ENCODE measurements around the gene CMSS1. TPM values are rescaled to one million over a fixed set of nuclear protein-coding genes. Genes with fewer than 3 reads are reported as not detected.
A peak's percentile ranks its signal among the peaks of the same experiment; 100 is the strongest.

The CMSS1 gene
- total and polyA plus RNA-seq, 2 of the 13 experiments (the other 11 are each of a cell fraction or from before 2014, with no cell fraction given): 6.4 to 48.7 TPM

DNA sequence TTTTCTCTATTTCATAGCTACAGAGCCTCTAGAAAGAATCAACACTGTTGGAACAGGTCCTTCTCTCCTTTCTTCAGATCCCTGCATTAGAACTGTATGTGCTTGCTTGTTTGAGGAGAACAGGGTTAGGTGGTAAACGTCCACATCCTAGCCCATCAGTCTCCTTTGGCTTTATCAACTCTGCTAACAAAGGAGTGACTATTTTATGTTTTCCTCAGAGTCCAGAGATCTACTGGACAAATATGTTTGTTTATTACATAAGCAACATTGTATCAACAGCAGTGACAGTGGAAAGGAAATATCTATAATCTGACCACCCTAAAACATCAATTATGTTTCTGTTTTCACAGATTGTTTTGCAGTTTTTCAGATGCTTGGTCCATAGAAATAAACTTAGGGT, 39.6 kb downstream of the CMSS1 start (continued):
- TF ChIP-seq, protein P1, sequence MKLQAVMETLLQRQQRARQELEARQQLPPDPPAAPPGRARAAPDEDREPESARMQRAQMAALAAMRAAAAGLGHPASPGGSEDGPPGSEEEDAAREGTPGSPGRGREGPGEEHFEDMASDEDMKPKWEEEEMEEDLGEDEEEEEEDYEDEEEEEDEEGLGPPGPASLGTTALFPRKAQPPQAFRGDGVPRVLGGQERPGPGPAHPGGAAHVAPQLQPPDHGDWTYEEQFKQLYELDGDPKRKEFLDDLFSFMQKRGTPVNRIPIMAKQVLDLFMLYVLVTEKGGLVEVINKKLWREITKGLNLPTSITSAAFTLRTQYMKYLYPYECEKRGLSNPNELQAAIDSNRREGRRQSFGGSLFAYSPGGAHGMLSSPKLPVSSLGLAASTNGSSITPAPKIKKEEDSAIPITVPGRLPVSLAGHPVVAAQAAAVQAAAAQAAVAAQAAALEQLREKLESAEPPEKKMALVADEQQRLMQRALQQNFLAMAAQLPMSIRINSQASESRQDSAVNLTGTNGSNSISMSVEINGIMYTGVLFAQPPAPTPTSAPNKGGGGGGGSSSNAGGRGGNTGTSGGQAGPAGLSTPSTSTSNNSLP (IDR thresholded peaks at IDR 0.05; ENCODE audit: low read depth, low read length): peak; percentile 77; the same call in 1 of the 2 replicates
- TF ChIP-seq REST (IDR thresholded peaks at IDR 0.05; ENCODE audit: borderline replicate concordance in 1 of 2, low read depth in 1 of 2, low read length in 2 of 2): no peak
- TF ChIP-seq RXRA (CRISPR knock-in tag; IDR thresholded peaks at IDR 0.05): no peak
- TF ChIP-seq ZNF572 (CRISPR knock-in tag; IDR thresholded peaks at IDR 0.05): no peak
- TF ChIP-seq DNMT1 (CRISPR knock-in tag; IDR thresholded peaks at IDR 0.05): no peak
- no peak for TF ChIP-seq TBP (CRISPR knock-in tag; IDR thresholded peaks at IDR 0.05)
- TF ChIP-seq ZNF616 (CRISPR knock-in tag; IDR thresholded peaks at IDR 0.05; ENCODE audit: low read depth): no peak
- TF ChIP-seq ZNF792 (CRISPR knock-in tag; IDR thresholded peaks at IDR 0.05): peak; percentile 82; the same call in 1 of the 2 replicates
- TF ChIP-seq ZNF580 (CRISPR knock-in tag; IDR thresholded peaks at IDR 0.05; ENCODE audit: borderline replicate concordance, low read depth): no peak
- no peak for TF ChIP-seq POGK (CRISPR knock-in tag; conservative IDR thresholded peaks at IDR 0.05)
- TF ChIP-seq GATAD2A (CRISPR knock-in tag; IDR thresholded peaks at IDR 0.05): peak; percentile 96
- no peak for TF ChIP-seq ZNF766 (CRISPR knock-in tag; IDR thresholded peaks at IDR 0.05; ENCODE audit: borderline replicate concordance)
- no peak for TF ChIP-seq HNF1B (CRISPR knock-in tag; IDR thresholded peaks at IDR 0.05)
- TF ChIP-seq ZNF615 (CRISPR knock-in tag; IDR thresholded peaks at IDR 0.05; ENCODE audit: borderline replicate concordance): no peak
- no peak for TF ChIP-seq ZNF30 (CRISPR knock-in tag; IDR thresholded peaks at IDR 0.05)
- no peak for TF ChIP-seq IKZF1 (IDR thresholded peaks at IDR 0.05)
- no peak for TF ChIP-seq ZNF713 (CRISPR knock-in tag; IDR thresholded peaks at IDR 0.05)
- no peak for TF ChIP-seq MBNL3 (CRISPR knock-in tag; conservative IDR thresholded peaks at IDR 0.05)
- TF ChIP-seq ZNF264 (CRISPR knock-in tag; IDR thresholded peaks at IDR 0.05): peak; percentile 72; the same call in 1 of the 2 replicates
- TF ChIP-seq, protein P2, sequence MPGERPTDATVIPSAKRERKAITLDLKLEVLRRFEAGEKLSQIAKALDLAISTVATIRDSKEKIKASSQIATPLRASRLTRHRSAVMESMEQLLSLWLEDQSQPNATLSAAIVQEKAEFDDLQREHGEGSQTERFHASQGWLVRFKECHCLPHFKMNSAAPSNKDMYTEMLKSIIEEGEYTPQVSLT (CRISPR knock-in tag; IDR thresholded peaks at IDR 0.05; ENCODE audit: borderline replicate concordance, low read depth): no peak
- no peak for TF ChIP-seq RBM39 (IDR thresholded peaks at IDR 0.05; ENCODE audit: low read depth, low read length, poor library complexity, severe bottlenecking)
- no peak for TF ChIP-seq ZNF557 (CRISPR knock-in tag; IDR thresholded peaks at IDR 0.05)
- TF ChIP-seq PHF8 (CRISPR knock-in tag; IDR thresholded peaks at IDR 0.05): no peak

All from HepG2 (cell line).